Non-pigmented ciliary epithelial cell (primary cell): ENCODE measurements around the gene PKP1.
"Not testable (repeated sequence)": the region's sequence is repeated elsewhere in the genome, so short reads cannot be mapped to it uniquely, and the experiment has no call there.

Source experiments
- DNase-seq: peaks from one replicate; pipeline ENCODE4 v3.0.0-alpha.2; 2010; ENCODE audit warnings: low read depth

Gene PKP1, protein sequence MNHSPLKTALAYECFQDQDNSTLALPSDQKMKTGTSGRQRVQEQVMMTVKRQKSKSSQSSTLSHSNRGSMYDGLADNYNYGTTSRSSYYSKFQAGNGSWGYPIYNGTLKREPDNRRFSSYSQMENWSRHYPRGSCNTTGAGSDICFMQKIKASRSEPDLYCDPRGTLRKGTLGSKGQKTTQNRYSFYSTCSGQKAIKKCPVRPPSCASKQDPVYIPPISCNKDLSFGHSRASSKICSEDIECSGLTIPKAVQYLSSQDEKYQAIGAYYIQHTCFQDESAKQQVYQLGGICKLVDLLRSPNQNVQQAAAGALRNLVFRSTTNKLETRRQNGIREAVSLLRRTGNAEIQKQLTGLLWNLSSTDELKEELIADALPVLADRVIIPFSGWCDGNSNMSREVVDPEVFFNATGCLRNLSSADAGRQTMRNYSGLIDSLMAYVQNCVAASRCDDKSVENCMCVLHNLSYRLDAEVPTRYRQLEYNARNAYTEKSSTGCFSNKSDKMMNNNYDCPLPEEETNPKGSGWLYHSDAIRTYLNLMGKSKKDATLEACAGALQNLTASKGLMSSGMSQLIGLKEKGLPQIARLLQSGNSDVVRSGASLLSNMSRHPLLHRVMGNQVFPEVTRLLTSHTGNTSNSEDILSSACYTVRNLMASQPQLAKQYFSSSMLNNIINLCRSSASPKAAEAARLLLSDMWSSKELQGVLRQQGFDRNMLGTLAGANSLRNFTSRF

DNA sequence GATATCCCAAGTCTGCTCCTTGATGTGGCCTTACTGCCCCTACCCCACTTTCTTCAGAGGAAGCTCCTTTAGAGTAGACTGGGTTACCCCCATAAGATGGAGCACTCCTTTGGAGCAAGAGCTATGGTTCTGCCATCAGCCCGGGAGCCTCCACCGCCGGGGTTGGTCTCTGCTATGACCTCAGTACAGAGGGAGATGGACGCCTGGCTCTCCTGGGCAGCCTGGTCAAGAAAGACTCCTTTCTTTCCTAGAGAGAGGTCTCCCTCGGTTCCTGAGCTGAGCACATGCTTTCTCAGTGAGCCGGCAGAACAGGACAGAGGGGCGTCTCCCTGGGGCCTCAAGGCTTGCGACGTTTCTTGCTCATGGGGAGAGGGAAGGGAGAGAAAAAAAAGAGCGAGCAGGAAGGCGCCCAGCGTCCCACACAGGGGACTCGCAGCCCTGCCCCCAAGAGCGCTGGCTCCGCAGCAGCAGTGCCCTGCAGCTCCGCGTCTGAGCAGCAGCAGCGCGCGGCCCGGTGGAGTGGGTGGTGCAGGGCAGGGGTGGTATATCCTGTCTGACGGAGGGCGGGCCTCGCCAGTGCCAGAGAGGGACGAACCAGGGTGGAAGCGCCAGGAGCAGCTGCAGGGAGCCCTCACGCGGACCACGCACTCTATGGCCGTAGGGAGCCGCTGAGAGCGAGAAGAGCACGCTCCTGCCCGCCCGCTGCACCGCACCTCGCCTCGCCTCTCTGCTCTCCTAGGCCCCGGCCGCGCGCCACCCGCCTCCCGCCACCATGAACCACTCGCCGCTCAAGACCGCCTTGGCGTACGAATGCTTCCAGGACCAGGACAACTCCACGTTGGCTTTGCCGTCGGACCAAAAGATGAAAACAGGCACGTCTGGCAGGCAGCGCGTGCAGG, at the start of gene PKP1:
TSS of gene PKP1 (plus strand) at position 576 of the 899 bp plus-strand sequence. CDS start at position 773, 197 bp downstream.
- DNase-seq = no peak

DNA sequence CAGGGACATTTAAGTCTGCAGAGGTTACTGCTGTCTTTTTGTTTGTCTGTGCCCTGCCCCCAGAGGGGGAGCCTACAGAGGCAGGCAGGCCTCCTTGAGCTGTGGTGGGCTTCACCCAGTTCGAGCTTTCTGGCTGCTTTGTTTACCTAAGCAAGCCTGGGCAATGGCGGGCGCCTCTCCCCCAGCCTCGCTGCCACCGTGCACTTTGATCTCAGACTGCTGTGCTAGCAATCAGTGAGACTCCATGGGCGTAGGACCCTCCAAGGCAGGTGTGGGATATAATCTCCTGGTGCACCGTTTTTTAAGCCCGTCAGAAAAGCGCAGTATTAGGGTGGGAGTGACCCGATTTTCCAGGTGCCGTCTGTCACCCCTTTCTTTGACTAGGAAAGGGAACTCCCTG, 43.7 kb upstream of the PKP1 start:
- not testable (repeated sequence) for DNase-seq

DNA sequence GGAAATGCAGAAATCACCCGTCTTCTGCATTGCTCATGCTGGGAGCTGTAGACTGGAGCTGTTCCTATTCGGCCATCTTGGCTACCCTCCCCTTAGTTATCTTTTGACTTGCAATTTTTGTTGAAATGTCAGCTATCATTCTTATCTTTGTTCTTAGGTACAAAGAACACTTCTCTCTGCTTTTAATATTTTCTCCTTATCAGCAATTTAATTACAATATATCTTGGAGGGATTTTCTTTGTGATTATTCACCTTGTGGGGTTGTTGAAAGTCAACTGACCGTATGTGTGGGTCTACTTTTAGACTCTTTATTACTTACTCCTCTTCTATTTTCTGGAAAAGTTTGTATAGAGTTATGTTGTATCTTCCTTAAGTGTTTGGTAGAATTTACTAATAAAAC, 43.1 kb upstream of the PKP1 start:
- DNase-seq = no peak

DNA sequence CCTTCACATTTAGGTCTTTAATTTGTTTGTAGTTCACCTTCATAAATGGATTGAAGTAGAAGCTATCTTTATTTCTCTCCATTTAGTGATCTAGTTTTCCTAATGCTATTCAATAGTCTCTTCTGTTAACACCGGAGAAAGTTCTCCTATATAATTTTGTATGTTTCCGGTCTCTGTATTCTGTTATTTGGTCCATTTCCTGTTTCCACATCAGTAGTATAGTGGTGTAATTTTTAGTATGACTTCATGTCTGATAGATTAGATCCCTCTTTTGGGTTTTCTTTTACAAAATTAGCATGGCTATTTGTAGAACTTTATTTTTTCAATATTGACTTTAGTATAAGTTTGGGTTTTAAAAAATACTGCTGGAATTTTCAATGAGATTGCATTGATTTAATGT, 41.6 kb upstream of the PKP1 start:
- DNase-seq = no peak

DNA sequence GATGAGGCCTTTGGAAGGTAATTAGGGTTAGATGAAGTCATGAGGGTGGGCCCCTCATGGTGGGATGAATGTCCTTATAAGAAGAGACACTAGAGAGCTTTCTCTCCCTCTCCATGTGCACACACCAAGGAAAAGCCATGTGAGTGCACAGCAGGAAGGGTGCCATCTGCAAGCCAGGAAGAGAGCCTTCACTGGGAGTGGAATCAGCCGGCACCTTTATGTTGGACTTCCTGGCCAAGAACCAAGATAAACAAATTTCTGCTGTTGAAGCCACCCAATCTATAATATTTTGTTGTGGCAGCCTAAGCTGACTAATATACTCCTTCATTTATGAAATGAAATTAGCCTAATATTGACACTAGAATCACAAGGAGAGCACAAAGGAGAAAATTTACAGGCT, 38.2 kb upstream of the PKP1 start:
- no peak for DNase-seq

DNA sequence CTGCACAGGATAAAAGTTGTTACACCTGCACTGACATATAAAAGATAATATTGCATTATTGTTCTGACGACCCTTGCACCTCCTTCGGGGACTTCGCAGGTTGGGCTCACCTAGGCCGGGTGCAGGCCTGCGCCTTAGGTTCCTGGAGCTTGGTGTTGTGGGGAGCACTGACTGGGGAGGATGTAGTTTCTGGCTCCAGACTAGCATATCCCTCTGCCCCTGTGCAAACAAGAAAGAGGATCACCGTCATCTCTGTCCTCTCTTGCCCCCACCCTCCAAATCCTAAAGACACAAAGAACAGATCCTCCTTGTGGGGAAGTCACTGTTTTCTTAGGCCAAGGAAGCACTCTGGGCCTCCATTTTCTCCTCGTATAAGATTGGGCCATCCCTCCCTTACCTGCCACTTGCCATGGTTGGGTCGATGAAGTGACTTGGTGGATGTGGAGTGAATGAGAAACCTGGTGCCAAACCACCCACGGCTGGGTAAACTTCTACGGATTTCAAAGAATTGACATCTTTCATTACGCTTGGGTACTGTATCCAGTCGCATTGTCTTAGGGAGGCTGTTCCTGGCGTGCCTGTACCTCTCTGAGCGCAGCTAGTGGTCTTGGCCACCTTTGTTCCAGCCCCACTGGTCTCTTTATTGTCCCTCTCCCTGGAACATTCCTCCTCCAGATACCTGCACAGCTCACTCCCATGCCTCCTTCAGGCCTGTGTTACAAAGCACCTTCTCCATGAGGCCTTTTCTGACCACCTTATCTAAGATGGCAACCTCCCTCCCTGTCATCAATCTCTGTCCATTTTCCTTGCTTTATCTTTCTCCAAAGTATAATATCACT, 34.4 kb upstream of the PKP1 start:
- DNase-seq = no peak

DNA sequence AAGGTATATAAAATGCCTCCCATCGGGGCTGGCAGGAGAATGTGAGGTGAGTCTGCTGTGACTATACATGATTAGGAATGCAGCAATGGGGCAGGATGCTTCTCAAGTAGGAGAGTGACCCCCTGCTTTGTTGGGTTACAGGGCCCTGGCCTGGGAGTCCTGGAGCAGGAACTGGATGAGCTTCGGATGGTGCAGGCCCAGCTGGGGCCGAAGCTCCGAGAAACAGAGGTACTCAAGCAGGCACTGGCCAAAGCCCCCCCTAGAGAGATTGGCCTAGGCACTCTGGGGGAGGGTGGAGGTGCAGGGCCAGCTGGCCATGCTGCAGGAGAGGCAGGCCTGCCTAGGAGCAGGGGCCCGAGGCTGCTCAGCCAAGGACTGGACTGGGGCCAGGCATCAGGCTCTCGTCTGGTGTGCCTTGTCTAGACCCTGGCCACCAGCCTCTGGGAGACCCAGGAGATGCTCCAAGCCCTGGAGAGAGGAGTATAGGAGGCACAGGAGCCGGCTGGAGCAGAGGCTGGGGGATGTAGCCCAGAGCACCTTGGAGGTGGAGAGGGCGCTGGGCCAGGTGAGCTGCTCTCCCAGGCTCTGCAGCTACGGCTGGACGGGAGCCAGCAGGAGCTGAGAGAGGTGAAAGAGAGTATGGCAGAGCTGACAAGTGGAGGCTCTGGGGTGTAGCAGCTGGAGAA, 32.8 kb upstream of the PKP1 start:
- DNase-seq = no peak

DNA sequence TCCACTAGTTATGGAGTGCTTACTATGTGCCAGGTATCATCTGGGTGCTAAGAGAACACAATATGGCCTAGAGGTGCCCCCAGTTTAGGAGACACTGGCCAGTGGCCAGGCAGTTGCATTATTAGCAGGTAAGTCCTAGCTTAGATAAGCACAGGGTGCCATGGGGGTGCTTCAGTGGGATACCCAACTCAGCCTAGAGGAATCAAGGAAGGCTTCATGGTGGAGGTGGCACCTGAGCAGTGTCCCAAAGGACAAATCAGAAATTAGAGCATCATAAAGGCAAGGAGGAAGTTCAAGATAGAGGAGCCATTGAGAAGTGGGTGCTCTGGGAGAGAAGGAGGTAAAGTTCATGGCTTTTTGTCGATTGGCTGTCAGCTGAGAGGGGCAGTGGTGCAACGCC, 31.9 kb upstream of the PKP1 start:
- no peak for DNase-seq

DNA sequence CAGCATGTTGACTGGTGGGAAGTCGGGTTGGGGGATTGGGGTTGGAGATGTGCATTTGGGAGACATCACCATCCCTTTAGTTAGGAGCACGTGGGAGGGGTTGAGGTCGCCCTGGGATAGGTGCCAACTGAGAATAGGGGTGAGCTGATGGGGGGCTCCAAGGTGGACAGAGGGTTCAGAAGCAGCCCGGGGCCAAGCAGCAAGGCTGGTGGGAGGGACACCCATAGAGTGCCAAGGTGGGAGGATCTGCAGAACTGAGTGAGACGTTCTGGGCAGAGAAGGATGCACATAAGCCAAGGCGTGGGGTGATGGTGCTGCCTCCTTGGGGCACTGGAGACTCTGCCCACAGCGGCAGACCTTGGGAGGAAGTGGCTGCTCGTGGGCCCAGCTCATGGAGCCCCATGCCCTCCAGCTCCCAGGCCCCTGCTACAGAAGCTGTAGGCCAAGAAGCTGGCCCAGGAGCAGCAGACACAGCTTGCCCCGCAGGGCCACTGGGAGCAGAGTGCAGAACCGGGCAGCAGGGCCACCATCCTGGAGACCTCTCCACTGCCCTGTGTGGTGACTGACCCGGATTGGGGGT, 31.4 kb upstream of the PKP1 start:
- DNase-seq = no peak

DNA sequence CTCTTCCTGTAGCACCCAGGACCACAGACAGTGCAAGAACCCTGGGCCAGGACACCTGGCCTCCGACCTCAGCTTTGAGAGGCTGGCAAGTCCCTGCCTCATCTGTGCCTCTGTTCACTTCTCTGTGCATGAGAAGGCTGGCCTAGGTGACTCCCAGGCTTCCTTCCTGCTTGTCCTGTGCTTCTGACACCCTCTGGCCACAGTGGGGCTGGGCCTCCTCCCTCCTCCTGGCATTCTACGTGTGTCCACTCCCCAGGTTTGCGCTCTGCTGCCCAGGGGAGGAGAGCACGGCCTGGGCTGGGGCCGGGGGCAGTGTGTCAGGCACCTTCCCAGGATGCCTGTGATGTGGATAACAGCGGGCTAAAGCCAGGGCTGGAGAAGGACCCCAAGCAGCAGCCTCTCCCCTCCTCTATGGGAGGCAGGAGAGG, 30.3 kb upstream of the PKP1 start:
- no peak for DNase-seq

DNA sequence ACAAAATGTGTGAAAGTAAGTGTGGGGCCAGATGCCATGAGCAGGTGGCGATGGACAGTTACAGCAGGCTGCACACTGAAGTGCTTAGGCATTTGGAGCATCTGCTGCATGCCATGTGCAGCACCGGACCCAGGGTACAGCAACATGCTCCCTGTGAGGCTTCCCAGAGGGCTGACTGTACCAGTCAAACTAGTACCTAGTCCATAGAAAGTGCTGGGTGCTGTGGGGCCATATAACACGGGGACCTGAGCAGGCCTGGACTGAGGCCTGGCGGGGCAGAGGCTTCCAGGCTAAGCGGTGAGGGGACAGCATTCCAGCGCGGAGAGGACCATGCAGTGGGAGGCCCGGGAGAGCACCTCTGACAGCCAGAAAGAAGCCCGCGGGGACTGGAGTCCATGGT, 29.9 kb upstream of the PKP1 start:
- no peak for DNase-seq

DNA sequence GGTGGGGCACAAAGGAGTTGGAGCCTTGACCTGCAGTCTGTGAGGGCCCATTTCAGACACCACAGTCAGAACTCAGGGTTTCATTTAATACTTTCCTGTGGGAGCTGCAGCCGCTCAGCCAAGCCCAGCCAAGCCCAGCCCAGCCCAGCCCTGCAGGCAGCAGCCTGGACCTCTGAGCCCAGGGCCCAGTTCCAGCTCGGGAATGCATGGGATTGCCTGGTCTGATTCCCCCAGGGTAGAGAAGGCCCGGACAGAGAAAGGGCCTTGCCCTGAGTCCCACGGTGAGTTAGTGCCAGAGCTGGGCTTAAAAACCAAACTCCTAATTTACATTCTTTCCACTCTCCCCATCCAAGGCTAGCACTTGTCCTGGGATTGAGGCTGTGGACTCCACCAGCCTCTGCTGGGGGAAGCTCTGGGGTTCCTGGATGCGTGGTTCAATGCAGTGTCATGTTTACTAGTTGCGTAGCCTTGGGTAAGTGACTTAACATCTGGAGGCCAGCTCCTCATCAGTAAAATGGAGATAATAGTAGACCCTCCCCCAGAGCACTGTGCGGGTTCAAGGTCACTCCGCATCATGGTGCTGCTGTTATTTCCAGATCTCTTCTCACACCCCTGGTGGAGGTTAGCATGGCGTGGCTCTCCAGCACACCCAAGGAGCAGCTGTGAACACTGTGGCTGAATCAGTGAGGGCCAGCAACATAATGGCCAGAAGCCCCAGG, 29.2 kb upstream of the PKP1 start:
- DNase-seq = no peak

DNA sequence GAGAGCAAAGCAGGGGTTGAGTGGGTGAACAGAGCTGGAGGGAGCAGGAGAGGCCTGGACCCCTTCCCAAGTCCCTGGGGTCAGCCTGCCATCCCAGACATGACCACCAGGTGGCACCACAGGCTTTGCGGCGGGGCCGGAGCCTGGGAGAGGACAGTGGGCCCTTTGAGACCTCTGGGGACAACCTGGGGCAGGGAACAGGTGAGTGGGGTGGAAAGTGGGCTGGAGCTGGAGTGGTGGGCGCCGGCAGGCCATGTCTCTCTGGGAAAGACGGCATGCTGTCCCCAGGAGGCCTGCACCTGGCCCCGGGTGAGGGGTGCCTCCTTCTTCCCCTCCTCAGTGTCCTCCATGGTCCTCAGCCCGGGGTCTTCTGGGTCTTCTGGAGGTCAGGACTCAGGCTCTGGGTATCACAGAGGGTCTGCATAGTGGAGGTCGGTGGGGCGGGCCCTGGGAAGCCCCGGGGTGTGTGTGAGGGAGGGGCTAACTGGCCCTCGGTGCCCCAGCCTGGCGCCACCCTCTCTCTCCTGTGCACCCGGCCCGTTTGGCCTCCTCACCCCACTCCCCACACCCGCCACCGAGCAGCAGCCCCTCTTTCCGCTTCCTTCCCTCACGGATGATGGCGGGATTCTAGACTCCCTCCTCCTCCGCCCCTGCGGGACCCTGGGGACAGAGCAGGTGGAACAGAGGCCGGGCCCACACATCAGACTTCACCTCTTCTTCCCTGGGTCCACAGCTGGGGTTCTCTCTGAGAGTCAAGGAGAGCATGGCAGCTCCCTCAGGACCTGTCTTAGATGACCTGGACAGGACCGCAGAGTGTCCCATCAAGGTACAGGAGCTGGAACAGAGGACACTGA, 28.5 kb upstream of the PKP1 start:
- DNase-seq = no peak

DNA sequence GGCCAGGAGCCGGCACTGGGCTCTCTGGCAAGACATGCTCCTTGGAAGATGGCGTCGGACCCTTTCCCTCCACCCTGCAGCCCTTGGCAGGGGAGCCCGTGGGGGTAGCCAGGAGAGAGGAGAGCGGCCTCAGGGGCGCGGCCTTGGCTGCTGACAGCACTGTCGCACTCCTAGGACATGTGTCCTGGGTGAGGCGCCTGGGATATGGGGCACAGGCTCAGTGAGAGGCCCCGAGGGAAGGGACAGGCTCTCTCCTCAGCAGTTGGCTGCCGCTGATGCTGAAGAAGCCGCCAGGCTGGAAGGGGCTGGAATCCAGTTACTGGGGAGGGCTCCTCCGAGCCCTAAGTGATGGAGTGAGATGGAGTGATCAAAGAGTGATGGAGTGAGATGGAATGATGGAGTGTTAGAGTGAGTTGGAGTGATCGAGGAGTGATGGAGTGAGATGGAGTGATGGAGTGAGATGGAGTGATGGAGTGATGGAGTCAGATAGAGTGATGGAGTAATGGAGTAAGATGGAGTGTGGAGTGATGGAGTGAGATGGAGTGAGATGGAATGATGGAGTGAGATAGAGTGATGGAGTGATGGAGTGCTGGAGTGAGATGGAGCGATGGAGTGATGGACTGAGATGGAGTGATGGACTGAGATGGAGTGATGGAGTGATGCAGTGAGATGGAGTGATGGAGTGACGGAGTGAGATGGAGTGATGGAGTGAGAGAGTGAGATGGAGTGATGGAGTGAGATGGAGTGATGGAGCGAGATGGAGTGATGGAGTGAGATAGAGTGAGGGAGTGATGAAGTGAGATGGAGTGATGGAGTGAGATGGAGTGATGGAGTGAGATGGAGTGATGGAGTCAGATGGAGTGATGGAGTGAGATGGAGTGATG, 27.6 kb upstream of the PKP1 start:
- DNase-seq = no peak

DNA sequence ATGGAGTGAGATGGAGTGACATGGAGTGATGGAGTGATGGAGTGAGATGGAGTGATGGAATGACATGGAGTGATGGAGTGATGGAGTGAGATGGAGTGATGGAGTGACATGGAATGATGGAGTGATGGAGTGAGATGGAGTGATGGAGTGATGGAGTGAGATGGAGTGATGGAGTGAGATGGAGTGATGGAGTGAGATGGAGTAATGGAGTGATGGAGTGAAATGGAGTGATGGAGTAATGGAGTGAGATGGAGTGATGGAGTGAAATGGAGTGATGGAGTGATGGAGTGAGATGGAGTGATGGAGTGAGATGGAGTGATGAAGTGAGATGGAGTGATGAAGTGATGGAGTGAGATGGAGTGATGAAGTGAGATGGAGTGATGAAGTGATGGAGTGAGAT, 25.2 kb upstream of the PKP1 start:
- DNase-seq = not testable (repeated sequence)

DNA sequence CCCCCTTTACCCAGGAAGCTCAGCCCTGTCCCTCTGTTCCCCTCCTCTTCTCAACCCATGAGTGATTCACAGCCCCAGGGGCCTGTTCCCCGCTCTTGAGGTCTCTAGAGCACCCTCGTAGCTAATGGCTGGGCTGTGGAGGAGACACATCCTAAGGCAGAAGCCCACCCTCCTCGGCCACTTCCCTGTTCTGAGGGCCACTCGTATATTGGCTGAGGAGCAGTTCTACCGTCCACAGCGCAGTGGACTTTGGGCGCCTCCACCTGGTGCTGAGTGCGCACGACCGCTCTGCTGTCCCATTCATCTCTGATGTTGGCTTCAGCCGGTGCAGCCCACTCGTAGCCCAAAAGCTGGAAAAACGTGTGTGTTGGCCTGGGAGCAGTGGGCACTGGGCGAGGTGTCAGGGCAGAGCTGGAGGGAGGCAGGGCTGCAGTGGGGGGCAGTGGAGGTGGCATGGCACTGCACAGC, 24.5 kb upstream of the PKP1 start:
- no peak for DNase-seq

DNA sequence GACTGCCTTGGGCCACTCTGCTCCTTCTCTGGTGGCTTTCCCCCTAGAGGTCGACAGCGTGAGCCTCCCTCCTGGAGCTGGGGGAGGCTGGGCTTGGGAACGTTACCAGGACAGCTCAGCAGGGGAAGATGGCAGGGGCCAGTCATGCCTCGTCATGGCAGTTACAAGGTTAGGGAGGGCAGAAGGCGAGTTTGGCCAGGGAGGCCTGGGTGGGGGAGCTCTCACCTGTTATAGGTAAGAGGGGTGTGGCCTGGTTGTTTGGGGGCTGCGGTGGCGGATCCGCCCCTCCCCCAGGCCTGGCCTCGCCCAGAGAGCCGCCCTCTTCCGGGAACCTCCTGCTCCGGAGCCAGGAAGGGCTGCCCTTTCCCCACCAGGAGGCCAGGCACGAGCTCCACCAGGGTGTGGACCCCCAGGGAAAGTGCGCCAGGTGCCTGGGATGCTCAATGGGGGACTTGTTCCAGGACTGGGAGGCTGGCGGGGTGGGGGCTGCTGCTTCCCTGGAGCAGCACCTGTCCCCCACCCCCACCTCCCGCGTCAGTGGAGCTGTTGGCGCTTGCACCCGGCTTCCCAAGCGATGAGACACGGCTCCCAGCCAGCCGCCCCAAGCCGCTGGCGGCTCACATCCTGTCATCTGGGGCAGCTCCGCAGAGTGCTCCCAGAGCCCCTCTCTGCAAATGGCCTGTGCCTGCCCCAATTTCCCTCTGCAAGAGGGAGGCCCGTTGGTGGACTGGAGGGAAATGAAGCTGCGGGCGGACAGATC, 23.6 kb upstream of the PKP1 start:
- DNase-seq = no peak
